Germinal center (tissue), 1 donor: ENCODE measurements around the gene SDSL.

Experiments
- DNase-seq: peaks from one replicate; pipeline ENCODE4 v3.0.0; 2012; ENCODE audit warnings: mixed read lengths, low spot score

The SDSL gene

GRCh38 chr12:113468365-113469223 lies 46.4 kb downstream of the SDSL start:
- DNase-seq: no peak

GRCh38 chr12:113469224-113469948 lies 47.2 kb downstream of the SDSL start:
- DNase-seq: no peak

GRCh38 chr12:113469949-113470743 lies 48.0 kb downstream of the SDSL start:
- no peak for DNase-seq

DNA sequence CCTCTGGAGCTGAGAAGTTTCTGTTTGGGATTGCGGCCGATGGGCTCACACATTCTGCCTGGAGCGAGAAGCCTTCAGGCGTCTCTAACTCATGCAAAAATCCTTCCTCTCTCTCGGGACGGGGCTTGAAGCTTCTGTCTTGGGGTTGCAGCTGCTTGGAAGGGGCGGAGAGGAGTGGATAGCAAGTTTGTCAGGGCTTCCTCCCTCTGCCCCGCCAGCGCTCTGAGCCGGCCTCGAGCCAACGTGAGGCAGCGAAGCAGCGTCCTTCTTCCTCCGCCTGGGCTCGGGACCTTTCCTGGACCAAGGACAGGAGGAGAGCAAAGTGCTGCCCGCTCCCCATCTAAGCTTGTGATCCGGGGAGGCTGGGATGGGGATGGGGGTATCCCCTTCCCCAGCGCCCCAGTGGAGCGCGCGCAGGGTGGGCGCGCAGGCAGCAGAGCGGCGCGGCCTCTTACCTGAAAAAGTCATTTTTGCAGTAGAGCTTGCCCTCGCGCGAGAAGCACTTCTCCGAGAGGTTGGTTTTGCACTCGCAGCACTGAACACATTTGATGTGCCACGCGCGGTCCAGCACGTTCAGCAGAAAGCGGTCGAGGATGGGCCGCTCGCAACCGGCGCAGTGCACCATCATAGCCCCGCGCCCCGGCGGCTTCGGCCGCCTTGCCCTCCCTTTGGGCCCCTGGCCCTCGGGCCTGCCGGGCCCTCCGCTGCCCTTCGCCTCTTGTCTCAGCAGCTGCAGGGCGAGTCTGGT lies 48.9 kb downstream of the SDSL start:
- no peak for DNase-seq

DNA sequence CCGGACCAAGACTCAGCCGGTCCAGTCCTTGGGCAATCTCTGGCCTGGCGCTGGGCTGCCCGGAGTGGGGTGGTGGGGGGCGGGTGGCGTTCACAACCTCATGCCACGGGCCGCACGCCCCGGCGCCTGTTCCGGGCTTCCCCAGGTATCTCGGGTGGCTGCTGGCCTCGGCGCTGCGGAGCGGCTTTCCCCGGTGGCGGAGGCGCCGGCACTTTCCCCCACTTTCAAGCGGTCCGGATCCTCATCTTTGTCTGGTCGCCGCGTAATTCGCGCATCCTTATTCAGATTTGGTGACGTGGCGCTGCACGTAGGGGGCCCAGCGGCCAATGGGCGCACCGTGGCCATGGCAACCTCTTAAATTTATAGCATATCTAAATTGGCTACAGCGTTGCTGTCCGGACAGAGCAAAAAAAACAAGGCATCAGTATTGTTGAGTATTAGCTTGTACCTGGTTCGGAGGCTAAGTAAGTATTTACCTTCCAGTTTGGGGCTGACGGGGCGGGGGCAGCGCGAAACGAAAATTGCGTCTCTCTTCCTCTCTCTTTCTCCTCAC lies 49.5 kb downstream of the SDSL start, which contains the start of gene LHX5:
LHX5 (minus strand) TSS at position 253 of the 553 bp plus-strand sequence. CDS start 373 bp downstream, outside the sequence.
- DNase-seq: no peak

DNA sequence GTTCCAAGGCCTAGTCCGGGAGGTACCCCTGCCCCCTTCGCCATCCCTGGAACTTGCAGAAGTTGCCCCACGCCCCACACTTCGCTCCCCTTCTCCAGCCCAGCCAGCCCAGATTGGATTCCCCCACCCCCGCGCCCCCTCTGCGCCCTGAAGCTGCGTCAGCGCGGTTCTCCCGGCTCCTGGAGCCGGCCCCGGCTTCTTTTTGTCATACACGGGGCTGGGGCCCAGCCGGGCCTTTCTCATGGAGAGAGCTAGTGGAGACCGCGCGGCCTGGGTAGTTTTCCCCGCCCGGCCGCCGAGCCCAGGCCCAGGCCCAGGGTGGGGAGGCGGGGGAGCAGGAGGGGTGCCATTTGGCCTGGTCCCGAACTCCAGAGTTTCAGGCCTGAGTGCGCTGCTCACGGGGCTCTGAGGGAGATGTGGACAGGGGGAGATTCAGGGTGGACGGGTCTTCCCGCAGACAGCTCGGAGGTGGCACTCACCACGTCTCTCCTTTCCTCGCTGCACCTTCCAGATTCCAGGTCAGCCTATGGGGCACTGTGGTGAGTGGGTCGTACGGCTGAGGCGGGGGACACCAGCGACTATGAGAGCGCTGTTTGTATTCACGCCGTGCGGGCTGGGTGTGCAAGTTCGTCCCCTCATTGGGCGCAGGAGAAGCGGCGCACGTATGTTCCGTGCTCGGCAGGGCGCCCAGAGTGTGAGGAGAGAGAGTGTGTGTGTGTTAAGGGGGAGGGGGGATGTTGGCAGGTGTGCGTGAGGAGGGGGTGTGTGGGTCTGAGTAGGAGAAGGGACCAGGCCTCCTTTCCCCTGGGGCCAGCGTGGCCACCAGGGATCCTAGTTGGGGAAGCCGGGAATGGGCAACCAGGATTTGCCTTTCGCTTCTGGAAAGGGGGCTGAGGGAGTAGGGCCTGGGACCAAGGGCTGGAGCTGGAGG lies 50.3 kb downstream of the SDSL start:
- no peak for DNase-seq

DNA sequence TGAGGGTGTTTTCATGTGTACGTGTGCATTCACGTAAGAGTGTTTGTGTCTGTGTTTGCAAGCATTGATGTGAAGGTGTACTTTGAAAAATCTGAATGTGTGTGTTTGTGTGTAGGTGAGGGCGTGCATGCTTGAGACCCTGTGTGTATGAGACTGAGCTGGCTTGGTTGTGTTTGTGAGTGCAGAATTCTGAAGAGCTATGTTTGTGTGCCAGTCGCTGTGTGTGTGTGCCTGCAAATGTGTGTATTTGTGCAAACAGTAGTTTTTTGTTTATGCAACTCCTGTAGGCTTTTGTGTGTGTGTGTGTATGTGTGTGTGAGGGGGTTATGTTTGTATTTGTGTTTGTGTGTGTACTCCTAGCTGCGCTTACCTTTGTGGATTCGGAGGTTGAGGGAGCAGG lies 51.2 kb downstream of the SDSL start:
- no peak for DNase-seq

- no peak for DNase-seq
Observed at GRCh38 chr12:113473942-113474341, 51.8 kb downstream of the SDSL start.

GRCh38 chr12:113474635-113475436 lies 52.7 kb downstream of the SDSL start:
- DNase-seq: no peak

DNA sequence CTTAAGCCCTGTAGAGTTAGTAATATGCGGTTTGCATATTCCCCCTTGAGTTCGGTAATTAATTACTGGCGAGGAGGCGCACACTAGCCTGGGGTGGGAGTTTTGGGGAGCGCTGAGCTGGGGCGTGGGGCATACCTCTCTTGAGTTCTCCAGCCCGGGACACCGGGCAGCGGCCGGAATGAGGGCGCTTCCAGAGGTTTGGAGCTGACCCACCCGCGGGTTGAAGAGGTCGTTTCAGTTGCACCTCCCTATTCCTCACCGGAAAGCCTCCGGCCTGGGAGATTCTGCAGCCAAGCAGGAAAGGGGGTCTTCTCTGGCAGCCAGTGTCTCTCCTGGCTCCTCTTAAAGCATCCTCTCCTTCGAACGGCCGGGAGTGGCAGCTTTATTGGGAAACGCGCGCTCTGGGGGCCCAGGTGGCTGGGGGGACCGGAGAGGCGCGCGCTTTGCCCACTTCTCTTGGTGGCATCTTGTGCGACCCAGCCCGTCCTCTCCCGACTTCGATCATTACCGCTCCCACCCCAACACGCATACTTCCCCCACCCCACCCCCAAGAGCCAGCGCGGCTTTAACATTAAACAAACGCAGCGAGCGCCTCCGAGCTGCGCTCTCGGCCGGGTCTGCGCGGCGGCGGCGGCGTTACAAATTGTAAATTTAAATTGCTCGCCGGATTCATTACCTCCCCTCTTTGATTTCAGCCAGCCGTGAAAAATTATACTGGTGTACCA lies 53.4 kb downstream of the SDSL start:
- no peak for DNase-seq

GRCh38 chr12:113476176-113476986 lies 54.2 kb downstream of the SDSL start:
- no peak for DNase-seq

GRCh38 chr12:113477171-113477841 lies 55.1 kb downstream of the SDSL start:
- no peak for DNase-seq

- DNase-seq: no peak
Observed at GRCh38 chr12:113477842-113478215, 55.6 kb downstream of the SDSL start.

DNA sequence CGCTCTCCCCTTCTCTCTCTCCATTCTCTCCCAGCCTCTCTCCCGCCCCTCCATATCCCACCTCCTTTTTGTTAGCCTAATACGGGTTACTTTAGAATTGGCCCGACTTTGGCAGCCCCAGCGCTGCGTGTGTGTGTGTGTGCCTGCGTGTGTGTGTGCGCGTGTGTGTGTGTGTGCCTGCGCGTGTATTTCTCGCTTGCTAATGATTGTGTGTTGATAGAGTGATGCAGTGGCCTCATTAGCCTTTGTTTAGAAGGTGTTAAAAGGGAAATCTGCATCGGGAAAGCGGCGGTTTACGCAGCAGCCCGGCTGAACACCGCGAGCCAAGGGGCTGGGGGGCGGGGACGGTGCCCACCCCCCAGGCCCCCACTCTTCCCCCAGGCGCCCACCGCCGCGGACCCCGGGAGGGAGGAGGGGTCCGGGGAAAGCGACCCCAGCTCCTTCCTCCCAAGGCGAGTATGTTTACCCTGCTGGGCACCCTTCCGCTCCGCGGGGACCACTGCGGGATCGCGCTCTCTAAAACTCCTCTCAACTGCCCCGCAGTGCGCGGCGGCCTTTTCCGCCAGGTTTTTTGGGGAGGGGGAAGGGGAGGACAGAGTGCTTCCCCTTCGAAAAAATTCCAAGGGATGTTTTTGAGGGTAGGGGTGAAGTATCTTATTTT lies 56.3 kb downstream of the SDSL start:
- no peak for DNase-seq

GRCh38 chr12:113479216-113479589 lies 57.0 kb downstream of the SDSL start:
- no peak for DNase-seq

DNA sequence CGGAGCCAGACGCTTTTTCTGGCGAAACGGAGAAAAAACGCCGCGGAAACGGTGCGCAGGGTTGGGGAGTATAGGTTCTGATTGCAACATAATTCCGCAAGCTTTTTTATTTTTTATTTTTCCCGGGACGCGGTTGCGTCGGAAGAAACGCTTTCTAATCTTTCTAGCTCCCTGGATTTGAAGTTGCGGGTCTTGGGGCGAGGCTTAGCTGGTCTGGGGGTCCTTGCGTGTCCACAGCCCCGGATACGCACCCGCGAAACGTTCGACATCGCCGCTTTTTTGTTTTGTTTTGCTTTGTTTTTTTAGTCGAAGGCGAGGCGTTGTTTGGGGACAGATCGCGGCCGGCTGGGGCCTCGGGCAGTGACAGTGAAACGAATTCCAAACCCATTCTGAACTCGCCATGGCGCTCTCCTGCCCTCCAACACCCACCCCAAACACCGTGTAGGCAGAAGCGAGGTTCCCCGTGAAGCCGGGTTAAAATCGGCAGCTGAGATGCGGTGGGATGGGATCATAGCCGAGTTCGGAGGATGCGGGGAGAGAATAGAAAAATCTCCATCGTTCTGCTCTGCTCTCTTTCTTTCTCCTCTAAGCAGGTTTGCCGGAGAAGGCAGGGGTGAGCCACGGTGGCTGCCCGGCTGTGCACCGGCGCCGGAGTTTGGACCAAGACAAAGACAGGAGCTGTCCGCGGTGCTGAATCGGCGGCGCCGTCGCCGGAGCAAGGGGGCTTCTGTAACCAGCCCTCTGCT lies 57.6 kb downstream of the SDSL start:
- peak; percentile 41 for DNase-seq
